Neural progenitor cell (in vitro differentiated cells): Measurements from ENCODE around the gene PSMG4.

Experiments used
- CTCF ChIP-seq: fragments of 200-600 bp; sonication (generic); IDR thresholded peaks from 2 replicates; pipeline ENCODE4 v1.5.1; 2017; ENCODE audit warnings: antibody characterized with exemption, mild to moderate bottlenecking
- EZH2 ChIP-seq: fragments of 200-600 bp; sonication (generic); IDR thresholded peaks from 2 replicates; pipeline ENCODE4 v1.6.1; 2017; ENCODE audit warnings: antibody characterized with exemption, mild to moderate bottlenecking, moderate library complexity
- EZH2phosphoT487 ChIP-seq: fragments of 200-600 bp; sonication (generic); IDR thresholded peaks from 2 replicates; pipeline ENCODE4 v1.6.1; 2017; ENCODE audit warnings: antibody characterized with exemption

- TF ChIP-seq CTCF (no peak), EZH2 (no peak), EZH2phosphoT487 (no peak)
Measured at GRCh38 chr6:3266170-3266569, 7.4 kb downstream of the PSMG4 start.
